Fibroblast of mammary gland (primary cell): ENCODE measurements around the gene USP47.
A peak's percentile ranks its signal among the peaks of the same experiment; 100 is the strongest.

Experiments used
- DNase-seq: peaks from one replicate; pipeline ENCODE4 v3.0.0-alpha.2; 2010; ENCODE audit warnings: low read depth
- H3K4me3 ChIP-seq: 2 replicates; pipeline ENCODE4 v1.5.1; 2011; ENCODE audit warnings: low read depth, mild to moderate bottlenecking, low read length, moderate library complexity; ENCODE audit not compliant: control insufficient read depth
- CTCF ChIP-seq: conservative IDR thresholded peaks from 2 replicates; pipeline ENCODE4 v1.5.1; 2011; ENCODE audit warnings: low read depth, low read length, inconsistent platforms; ENCODE audit not compliant: control insufficient read depth, insufficient read depth

Gene USP47

GRCh38 chr11:11816511-11817314 lies 25.1 kb upstream of the USP47 start:
- TF ChIP-seq CTCF = no peak
- DNase-seq = peak; percentile 54

GRCh38 chr11:11817957-11818356 lies 23.8 kb upstream of the USP47 start:
- no peak for TF ChIP-seq CTCF
- H3K4me3 ChIP-seq = no peak overlapping the region
- no peak for DNase-seq

More at GRCh38 chr11:11816511-11817314, 25.1 kb upstream of the USP47 start:
- H3K4me3 ChIP-seq = no peak overlapping the region

- no peak for TF ChIP-seq CTCF
- DNase-seq = no peak
- H3K4me3 ChIP-seq = no peak overlapping the region
Measured at GRCh38 chr11:11818529-11819121, 23.1 kb upstream of the USP47 start.

GRCh38 chr11:11821899-11822298 lies 19.9 kb upstream of the USP47 start:
- no peak for TF ChIP-seq CTCF
- no peak for DNase-seq
- no peak overlapping the region for H3K4me3 ChIP-seq

- no peak for DNase-seq
- no peak for TF ChIP-seq CTCF
- H3K4me3 ChIP-seq = no peak overlapping the region
Measured at GRCh38 chr11:11822946-11823345, 18.8 kb upstream of the USP47 start.

GRCh38 chr11:11826260-11826659 lies 15.5 kb upstream of the USP47 start:
- DNase-seq = no peak
- no peak for TF ChIP-seq CTCF
- no peak overlapping the region for H3K4me3 ChIP-seq
